Measurements from ENCODE around the gene WSCD2.

The WSCD2 gene

GRCh38 chr12:108257004-108257403 lies 127.9 kb downstream of the WSCD2 start:
- H3K9ac ChIP-seq (ENCODE audit: insufficient read length, low read depth), result no peak overlapping the region
- no peak overlapping the region for H3K4me3 ChIP-seq (ENCODE audit: insufficient read length, low read depth)
- H3K27me3 ChIP-seq (ENCODE audit: insufficient read depth, insufficient read length), result no peaks in the 10 kb centered on the region
- TF ChIP-seq ZNF274 (IDR thresholded peaks at IDR 0.05; ENCODE audit: low read depth, low read length), result no peak
- no peak for TF ChIP-seq SUZ12 (IDR thresholded peaks at IDR 0.05; ENCODE audit: extremely low read depth, insufficient read depth, insufficient read length)
- no peak for TF ChIP-seq YY1 (IDR thresholded peaks at IDR 0.05; ENCODE audit: insufficient read depth, insufficient read length)
- H3K4me1 ChIP-seq (ENCODE audit: insufficient read depth, insufficient read length), result peaks cover 3% of the 10 kb centered on the region
- no peaks in the 10 kb centered on the region for H3K36me3 ChIP-seq (ENCODE audit: insufficient read depth, insufficient read length, low read length)
- peaks cover 25% of the 10 kb centered on the region for H3K9me3 ChIP-seq (ENCODE audit: insufficient read depth, low read length)
- DNase-seq (ENCODE audit: low read depth, low spot score), result no peak

GRCh38 chr12:108257610-108258106 lies 128.6 kb downstream of the WSCD2 start:
- DNase-seq (ENCODE audit: low read depth, low spot score), result no peak
- Histone ChIP-seq H3K36me3 (ENCODE audit: insufficient read depth, insufficient read length, low read length) (no peaks in the 10 kb centered on the region), H3K4me3 (ENCODE audit: insufficient read length, low read depth) (no peak overlapping the region), H3K4me1 (ENCODE audit: insufficient read depth, insufficient read length) (peaks cover 3% of the 10 kb centered on the region), H3K9ac (ENCODE audit: insufficient read length, low read depth) (no peak overlapping the region), H3K9me3 (ENCODE audit: insufficient read depth, low read length) (peaks cover 25% of the 10 kb centered on the region), H3K27me3 (ENCODE audit: insufficient read depth, insufficient read length) (no peaks in the 10 kb centered on the region)
- TF ChIP-seq YY1 (IDR thresholded peaks at IDR 0.05; ENCODE audit: insufficient read depth, insufficient read length) (no peak), SUZ12 (IDR thresholded peaks at IDR 0.05; ENCODE audit: extremely low read depth, insufficient read depth, insufficient read length) (no peak), ZNF274 (IDR thresholded peaks at IDR 0.05; ENCODE audit: low read depth, low read length) (no peak)

- Histone ChIP-seq H3K9ac (ENCODE audit: insufficient read length, low read depth) (no peak overlapping the region), H3K4me1 (ENCODE audit: insufficient read depth, insufficient read length) (peaks cover 3% of the 10 kb centered on the region), H3K27me3 (ENCODE audit: insufficient read depth, insufficient read length) (no peaks in the 10 kb centered on the region), H3K4me3 (ENCODE audit: insufficient read length, low read depth) (no peak overlapping the region), H3K9me3 (ENCODE audit: insufficient read depth, low read length) (peaks cover 25% of the 10 kb centered on the region), H3K36me3 (ENCODE audit: insufficient read depth, insufficient read length, low read length) (no peaks in the 10 kb centered on the region)
- TF ChIP-seq YY1 (IDR thresholded peaks at IDR 0.05; ENCODE audit: insufficient read depth, insufficient read length), result no peak
- TF ChIP-seq ZNF274 (IDR thresholded peaks at IDR 0.05; ENCODE audit: low read depth, low read length), result no peak
- TF ChIP-seq SUZ12 (IDR thresholded peaks at IDR 0.05; ENCODE audit: extremely low read depth, insufficient read depth, insufficient read length), result no peak
- DNase-seq (ENCODE audit: low read depth, low spot score), result no peak
Observed at GRCh38 chr12:108260039-108260438, 131.0 kb downstream of the WSCD2 start.

GRCh38 chr12:108260969-108261368 lies 131.9 kb downstream of the WSCD2 start:
- TF ChIP-seq SUZ12 (IDR thresholded peaks at IDR 0.05; ENCODE audit: extremely low read depth, insufficient read depth, insufficient read length), result no peak
- no peak for TF ChIP-seq ZNF274 (IDR thresholded peaks at IDR 0.05; ENCODE audit: low read depth, low read length)
- no peak for TF ChIP-seq YY1 (IDR thresholded peaks at IDR 0.05; ENCODE audit: insufficient read depth, insufficient read length)
- Histone ChIP-seq H3K9me3 (ENCODE audit: insufficient read depth, low read length) (peaks cover 25% of the 10 kb centered on the region), H3K4me3 (ENCODE audit: insufficient read length, low read depth) (no peak overlapping the region), H3K4me1 (ENCODE audit: insufficient read depth, insufficient read length) (peaks cover 3% of the 10 kb centered on the region), H3K9ac (ENCODE audit: insufficient read length, low read depth) (no peak overlapping the region), H3K36me3 (ENCODE audit: insufficient read depth, insufficient read length, low read length) (no peaks in the 10 kb centered on the region), H3K27me3 (ENCODE audit: insufficient read depth, insufficient read length) (no peaks in the 10 kb centered on the region)
- no peak for DNase-seq (ENCODE audit: low read depth, low spot score)

GRCh38 chr12:108265505-108265904 lies 136.4 kb downstream of the WSCD2 start:
- Histone ChIP-seq H3K9ac (ENCODE audit: insufficient read length, low read depth) (no peak overlapping the region), H3K27me3 (ENCODE audit: insufficient read depth, insufficient read length) (no peaks in the 10 kb centered on the region), H3K9me3 (ENCODE audit: insufficient read depth, low read length) (peaks cover 14% of the 10 kb centered on the region), H3K4me3 (ENCODE audit: insufficient read length, low read depth) (no peak overlapping the region), H3K36me3 (ENCODE audit: insufficient read depth, insufficient read length, low read length) (no peaks in the 10 kb centered on the region), H3K4me1 (ENCODE audit: insufficient read depth, insufficient read length) (peaks cover 3% of the 10 kb centered on the region)
- no peak for TF ChIP-seq ZNF274 (IDR thresholded peaks at IDR 0.05; ENCODE audit: low read depth, low read length)
- TF ChIP-seq SUZ12 (IDR thresholded peaks at IDR 0.05; ENCODE audit: extremely low read depth, insufficient read depth, insufficient read length), result no peak
- TF ChIP-seq YY1 (IDR thresholded peaks at IDR 0.05; ENCODE audit: insufficient read depth, insufficient read length), result no peak
- DNase-seq (ENCODE audit: low read depth, low spot score), result no peak

GRCh38 chr12:108266131-108266530 lies 137.0 kb downstream of the WSCD2 start:
- H3K9me3 ChIP-seq (ENCODE audit: insufficient read depth, low read length), result peaks cover 7% of the 10 kb centered on the region
- DNase-seq (ENCODE audit: low read depth, low spot score), result no peak
- H3K36me3 ChIP-seq (ENCODE audit: insufficient read depth, insufficient read length, low read length), result no peaks in the 10 kb centered on the region
- no peak overlapping the region for H3K9ac ChIP-seq (ENCODE audit: insufficient read length, low read depth)
- peaks cover 3% of the 10 kb centered on the region for H3K4me1 ChIP-seq (ENCODE audit: insufficient read depth, insufficient read length)
- H3K4me3 ChIP-seq (ENCODE audit: insufficient read length, low read depth), result no peak overlapping the region
- no peak for TF ChIP-seq SUZ12 (IDR thresholded peaks at IDR 0.05; ENCODE audit: extremely low read depth, insufficient read depth, insufficient read length)
- no peak for TF ChIP-seq YY1 (IDR thresholded peaks at IDR 0.05; ENCODE audit: insufficient read depth, insufficient read length)
- no peak for TF ChIP-seq ZNF274 (IDR thresholded peaks at IDR 0.05; ENCODE audit: low read depth, low read length)
- no peaks in the 10 kb centered on the region for H3K27me3 ChIP-seq (ENCODE audit: insufficient read depth, insufficient read length)

GRCh38 chr12:108267450-108267849 lies 138.4 kb downstream of the WSCD2 start:
- Histone ChIP-seq H3K4me1 (ENCODE audit: insufficient read depth, insufficient read length) (no peaks in the 10 kb centered on the region), H3K4me3 (ENCODE audit: insufficient read length, low read depth) (no peak overlapping the region), H3K27me3 (ENCODE audit: insufficient read depth, insufficient read length) (no peaks in the 10 kb centered on the region), H3K9ac (ENCODE audit: insufficient read length, low read depth) (no peak overlapping the region), H3K9me3 (ENCODE audit: insufficient read depth, low read length) (no peaks in the 10 kb centered on the region), H3K36me3 (ENCODE audit: insufficient read depth, insufficient read length, low read length) (no peaks in the 10 kb centered on the region)
- TF ChIP-seq ZNF274 (IDR thresholded peaks at IDR 0.05; ENCODE audit: low read depth, low read length) (no peak), SUZ12 (IDR thresholded peaks at IDR 0.05; ENCODE audit: extremely low read depth, insufficient read depth, insufficient read length) (no peak), YY1 (IDR thresholded peaks at IDR 0.05; ENCODE audit: insufficient read depth, insufficient read length) (no peak)
- no peak for DNase-seq (ENCODE audit: low read depth, low spot score)

Measured in NT2/D1 (cell line).